Measurements from ENCODE around the gene AGRN.

The AGRN gene

DNA sequence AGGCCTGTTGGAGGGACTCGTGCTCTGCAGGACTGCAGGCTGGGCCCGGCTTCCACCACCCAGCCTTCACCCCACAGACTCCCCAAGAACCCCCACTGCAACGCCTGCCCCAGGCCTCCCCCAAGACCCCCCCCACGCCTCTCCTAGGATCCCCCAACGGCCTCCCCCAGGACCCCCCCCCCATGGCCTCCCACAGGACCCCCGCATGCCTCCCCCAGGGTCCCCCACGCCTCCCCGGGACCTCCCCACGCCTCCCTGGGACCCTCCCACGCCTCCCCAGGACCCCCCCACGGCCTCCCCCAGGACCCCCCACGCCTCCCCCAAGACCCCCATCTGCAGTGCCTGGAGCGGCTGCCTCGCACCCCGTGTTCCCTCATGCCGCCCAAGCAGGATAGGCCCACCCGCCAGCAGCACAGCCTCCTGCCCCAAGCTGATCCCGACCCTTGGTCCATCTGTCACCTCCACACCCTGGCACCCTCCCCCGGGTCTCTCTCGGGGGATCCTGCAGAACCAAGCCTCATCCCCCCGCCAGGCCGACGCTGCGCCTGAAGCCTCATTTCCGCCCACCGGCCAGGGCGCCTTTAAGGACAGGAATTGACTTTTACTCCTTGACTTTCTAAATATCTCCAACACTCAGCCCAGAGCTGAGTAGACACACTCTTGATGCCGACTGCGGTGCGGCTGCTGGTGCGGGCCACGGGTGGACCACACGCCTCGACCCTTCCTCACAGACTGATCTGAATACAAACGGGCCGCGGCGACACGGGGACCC is 68.3 kb downstream of the AGRN start:
- ATAC-seq, result no peak

DNA sequence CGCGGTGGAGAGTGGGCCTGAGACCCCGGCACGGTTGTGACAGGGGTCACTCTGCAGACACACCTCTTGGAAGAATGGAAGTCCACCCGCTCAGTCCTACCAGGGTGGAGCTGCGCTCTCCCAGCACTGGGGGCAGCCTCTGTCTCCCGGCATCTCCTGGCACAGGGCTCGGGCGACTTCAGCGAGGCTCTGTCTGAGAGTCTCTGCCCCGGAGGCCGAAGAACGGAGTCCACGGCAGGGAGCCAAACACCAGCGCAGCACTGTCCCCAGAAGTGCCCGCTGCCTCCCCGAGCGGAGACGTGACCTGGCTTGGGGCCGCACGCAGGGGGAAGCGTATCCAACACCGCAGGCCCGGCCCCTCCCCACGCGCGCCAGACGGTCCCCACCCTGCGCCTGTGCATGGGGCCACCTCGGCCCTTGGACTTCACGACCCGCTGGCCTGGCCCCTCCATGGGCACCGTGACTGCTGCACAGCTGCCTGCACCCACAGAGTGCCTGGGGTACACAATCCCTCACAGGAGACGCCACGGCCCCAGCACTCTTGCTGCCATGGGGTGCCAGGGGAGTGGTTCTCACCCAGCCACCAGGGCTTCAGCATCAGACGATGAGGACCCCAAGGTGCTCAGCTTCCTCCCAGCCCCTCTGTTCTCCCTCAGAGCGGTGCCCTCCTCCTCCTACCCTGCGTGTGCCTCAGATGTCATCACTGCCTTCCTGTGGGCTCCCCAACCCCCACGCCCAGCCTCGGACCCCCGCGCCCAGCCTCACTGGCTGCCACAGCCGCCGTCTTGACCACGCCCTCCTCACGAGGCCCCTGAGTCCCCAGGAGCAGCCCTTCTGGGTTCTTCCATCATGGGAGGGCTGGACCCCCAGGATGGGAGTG is 69.1 kb downstream of the AGRN start:
- TF ChIP-seq RARB (CRISPR knock-in tag; IDR thresholded peaks at IDR 0.05), result no peak
- TF ChIP-seq TOX (CRISPR knock-in tag; IDR thresholded peaks at IDR 0.05; ENCODE audit: borderline replicate concordance), result no peak
- TF ChIP-seq, protein P1, sequence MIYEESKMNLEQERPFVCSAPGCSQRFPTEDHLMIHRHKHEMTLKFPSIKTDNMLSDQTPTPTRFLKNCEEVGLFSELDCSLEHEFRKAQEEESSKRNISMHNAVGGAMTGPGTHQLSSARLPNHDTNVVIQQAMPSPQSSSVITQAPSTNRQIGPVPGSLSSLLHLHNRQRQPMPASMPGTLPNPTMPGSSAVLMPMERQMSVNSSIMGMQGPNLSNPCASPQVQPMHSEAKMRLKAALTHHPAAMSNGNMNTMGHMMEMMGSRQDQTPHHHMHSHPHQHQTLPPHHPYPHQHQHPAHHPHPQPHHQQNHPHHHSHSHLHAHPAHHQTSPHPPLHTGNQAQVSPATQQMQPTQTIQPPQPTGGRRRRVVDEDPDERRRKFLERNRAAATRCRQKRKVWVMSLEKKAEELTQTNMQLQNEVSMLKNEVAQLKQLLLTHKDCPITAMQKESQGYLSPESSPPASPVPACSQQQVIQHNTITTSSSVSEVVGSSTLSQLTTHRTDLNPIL (CRISPR knock-in tag; IDR thresholded peaks at IDR 0.05; ENCODE audit: low read depth), result no peak
- TF ChIP-seq BACH2 (CRISPR knock-in tag; IDR thresholded peaks at IDR 0.05; ENCODE audit: borderline replicate concordance), result no peak
- TF ChIP-seq ZC3H10 (CRISPR knock-in tag; IDR thresholded peaks at IDR 0.05), result no peak
- no peak for TF ChIP-seq ZFP3 (CRISPR knock-in tag; IDR thresholded peaks at IDR 0.05)
- no peak for TF ChIP-seq ARNTL (CRISPR knock-in tag; IDR thresholded peaks at IDR 0.05; ENCODE audit: borderline replicate concordance, low read depth)
- no peak for TF ChIP-seq PPARA (CRISPR knock-in tag; IDR thresholded peaks at IDR 0.05; ENCODE audit: borderline replicate concordance)
- no peak for TF ChIP-seq ZNF8 (CRISPR knock-in tag; IDR thresholded peaks at IDR 0.05)
- no peak for TF ChIP-seq SNAI2 (CRISPR knock-in tag; IDR thresholded peaks at IDR 0.05)
- ATAC-seq, result no peak

More for the DNA sequence above, 68.3 kb downstream of the AGRN start:
- TF ChIP-seq POU6F1 (CRISPR knock-in tag; IDR thresholded peaks at IDR 0.05; ENCODE audit: borderline replicate concordance, low read depth) (no peak), TCF4 (CRISPR knock-in tag; IDR thresholded peaks at IDR 0.05; ENCODE audit: borderline replicate concordance) (no peak), ZNF8 (CRISPR knock-in tag; IDR thresholded peaks at IDR 0.05) (no peak)

GRCh38 chr1:1089731-1090423 is 70.0 kb downstream of the AGRN start:
- TF ChIP-seq, protein P2, sequence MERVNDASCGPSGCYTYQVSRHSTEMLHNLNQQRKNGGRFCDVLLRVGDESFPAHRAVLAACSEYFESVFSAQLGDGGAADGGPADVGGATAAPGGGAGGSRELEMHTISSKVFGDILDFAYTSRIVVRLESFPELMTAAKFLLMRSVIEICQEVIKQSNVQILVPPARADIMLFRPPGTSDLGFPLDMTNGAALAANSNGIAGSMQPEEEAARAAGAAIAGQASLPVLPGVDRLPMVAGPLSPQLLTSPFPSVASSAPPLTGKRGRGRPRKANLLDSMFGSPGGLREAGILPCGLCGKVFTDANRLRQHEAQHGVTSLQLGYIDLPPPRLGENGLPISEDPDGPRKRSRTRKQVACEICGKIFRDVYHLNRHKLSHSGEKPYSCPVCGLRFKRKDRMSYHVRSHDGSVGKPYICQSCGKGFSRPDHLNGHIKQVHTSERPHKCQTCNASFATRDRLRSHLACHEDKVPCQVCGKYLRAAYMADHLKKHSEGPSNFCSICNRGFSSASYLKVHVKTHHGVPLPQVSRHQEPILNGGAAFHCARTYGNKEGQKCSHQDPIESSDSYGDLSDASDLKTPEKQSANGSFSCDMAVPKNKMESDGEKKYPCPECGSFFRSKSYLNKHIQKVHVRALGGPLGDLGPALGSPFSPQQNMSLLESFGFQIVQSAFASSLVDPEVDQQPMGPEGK (CRISPR knock-in tag; IDR thresholded peaks at IDR 0.05; ENCODE audit: borderline replicate concordance), result no peak
- TF ChIP-seq TCF4 (CRISPR knock-in tag; IDR thresholded peaks at IDR 0.05; ENCODE audit: borderline replicate concordance) (no peak), CSDC2 (CRISPR knock-in tag; IDR thresholded peaks at IDR 0.05) (no peak), ARNTL (CRISPR knock-in tag; IDR thresholded peaks at IDR 0.05; ENCODE audit: borderline replicate concordance, low read depth) (no peak), RARB (CRISPR knock-in tag; IDR thresholded peaks at IDR 0.05) (no peak), TSHZ2 (CRISPR knock-in tag; IDR thresholded peaks at IDR 0.05) (no peak), ZNF565 (CRISPR knock-in tag; conservative IDR thresholded peaks at IDR 0.05; ENCODE audit: low read depth) (no peak), ZFP3 (CRISPR knock-in tag; IDR thresholded peaks at IDR 0.05) (no peak), GLIS3 (CRISPR knock-in tag; IDR thresholded peaks at IDR 0.05) (no peak), ZNF8 (CRISPR knock-in tag; IDR thresholded peaks at IDR 0.05) (no peak), ZFP30 (CRISPR knock-in tag; IDR thresholded peaks at IDR 0.05) (no peak), TOX (CRISPR knock-in tag; IDR thresholded peaks at IDR 0.05; ENCODE audit: borderline replicate concordance) (no peak), OSR1 (CRISPR knock-in tag; IDR thresholded peaks at IDR 0.05) (no peak), PPARA (CRISPR knock-in tag; IDR thresholded peaks at IDR 0.05; ENCODE audit: borderline replicate concordance) (no peak), ZC3H10 (CRISPR knock-in tag; IDR thresholded peaks at IDR 0.05) (no peak), BACH2 (CRISPR knock-in tag; IDR thresholded peaks at IDR 0.05; ENCODE audit: borderline replicate concordance) (no peak), POU6F1 (CRISPR knock-in tag; IDR thresholded peaks at IDR 0.05; ENCODE audit: borderline replicate concordance, low read depth) (no peak), ESRRG (CRISPR knock-in tag; IDR thresholded peaks at IDR 0.05) (no peak)
- TF ChIP-seq, protein P3, sequence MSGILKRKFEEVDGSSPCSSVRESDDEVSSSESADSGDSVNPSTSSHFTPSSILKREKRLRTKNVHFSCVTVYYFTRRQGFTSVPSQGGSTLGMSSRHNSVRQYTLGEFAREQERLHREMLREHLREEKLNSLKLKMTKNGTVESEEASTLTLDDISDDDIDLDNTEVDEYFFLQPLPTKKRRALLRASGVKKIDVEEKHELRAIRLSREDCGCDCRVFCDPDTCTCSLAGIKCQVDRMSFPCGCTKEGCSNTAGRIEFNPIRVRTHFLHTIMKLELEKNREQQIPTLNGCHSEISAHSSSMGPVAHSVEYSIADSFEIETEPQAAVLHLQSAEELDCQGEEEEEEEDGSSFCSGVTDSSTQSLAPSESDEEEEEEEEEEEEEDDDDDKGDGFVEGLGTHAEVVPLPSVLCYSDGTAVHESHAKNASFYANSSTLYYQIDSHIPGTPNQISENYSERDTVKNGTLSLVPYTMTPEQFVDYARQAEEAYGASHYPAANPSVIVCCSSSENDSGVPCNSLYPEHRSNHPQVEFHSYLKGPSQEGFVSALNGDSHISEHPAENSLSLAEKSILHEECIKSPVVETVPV (CRISPR knock-in tag; IDR thresholded peaks at IDR 0.05), result no peak
- TF ChIP-seq, protein P1 (CRISPR knock-in tag; IDR thresholded peaks at IDR 0.05; ENCODE audit: low read depth), result no peak
- no peak for ATAC-seq

All from SK-N-SH treated with all-trans-retinoic acid at 6 μM for 48 hours (cell line).